GM19455 (cell line): ENCODE data around the gene TMEFF2.

Experiments
- ATAC-seq: cut with Tn5 transposase; IDR thresholded peaks from one replicate; pipeline ENCODE4 v1.9.1; 2021; ENCODE audit not compliant: unreplicated experiment

The TMEFF2 gene

DNA sequence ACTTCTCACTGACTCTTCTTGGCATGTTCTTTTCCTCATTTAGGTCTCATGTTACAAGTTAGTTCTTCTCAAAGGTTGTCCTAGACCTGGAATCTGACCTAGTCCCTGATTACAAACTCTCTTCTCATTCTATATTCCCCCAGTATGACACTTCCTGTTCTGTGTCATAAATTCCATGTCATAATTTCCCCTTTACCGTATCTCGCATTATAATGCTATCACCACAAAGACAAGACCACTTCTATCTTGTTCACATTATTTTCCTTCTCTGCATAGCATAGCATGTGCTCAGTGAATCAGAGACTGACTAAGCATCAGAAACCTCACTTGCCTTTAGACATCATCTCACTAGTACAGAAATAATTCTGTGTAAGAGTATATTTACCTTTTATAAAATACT lies 284.2 kb downstream of the TMEFF2 start:
- no peak for ATAC-seq

DNA sequence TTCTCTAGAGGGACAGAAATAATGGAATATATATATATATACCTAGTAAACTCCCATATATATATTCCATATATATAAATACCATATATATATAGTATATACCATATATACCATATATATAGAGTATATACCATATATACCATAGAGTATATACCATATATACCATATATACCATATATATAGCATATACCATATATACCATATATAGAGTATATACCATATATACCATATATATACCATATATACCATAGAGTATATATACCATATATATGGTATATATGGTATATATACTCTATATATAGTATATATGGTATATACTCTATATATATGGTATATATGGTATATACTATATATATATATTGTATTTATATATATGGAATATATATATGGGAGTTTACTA lies 285.9 kb downstream of the TMEFF2 start:
- ATAC-seq = no peak

DNA sequence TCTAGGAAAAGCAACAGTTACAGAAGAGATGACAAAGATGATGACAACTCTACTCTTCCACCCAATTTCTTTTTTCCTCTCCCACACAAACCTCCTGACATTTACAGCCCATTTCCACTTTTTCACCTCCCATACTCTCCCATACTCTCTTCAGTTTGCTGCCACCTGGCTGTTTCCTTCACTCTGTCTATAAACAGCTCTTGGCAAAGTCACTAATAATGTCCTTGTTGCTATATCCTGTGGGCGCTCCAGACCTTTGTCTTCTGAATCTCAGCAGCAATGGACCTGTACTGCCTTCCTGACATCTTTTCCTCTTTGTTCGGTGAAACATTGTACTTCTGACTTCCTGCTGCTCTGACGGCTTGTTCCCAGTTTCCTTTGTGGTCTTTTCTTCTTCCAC lies 287.2 kb downstream of the TMEFF2 start:
- ATAC-seq = no peak

DNA sequence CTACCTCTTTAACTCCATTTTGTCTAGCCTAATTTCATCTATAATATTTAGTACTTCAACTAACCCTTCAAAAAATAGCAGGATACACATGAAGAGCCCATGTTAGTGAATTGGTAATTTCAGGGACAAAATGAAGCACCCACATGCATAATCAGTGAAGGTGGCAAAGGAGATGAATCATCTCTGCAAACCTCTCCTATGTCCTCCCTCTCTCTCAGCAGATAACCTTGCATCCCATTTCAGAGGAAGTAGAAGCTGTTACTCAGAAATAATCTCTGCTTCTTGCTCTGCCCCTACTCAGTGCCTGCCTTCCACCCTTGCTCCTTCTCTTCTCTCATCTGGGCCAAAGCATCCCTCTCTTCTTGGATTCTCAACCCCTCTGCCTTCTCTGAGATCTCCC lies 287.6 kb downstream of the TMEFF2 start:
- no peak for ATAC-seq

DNA sequence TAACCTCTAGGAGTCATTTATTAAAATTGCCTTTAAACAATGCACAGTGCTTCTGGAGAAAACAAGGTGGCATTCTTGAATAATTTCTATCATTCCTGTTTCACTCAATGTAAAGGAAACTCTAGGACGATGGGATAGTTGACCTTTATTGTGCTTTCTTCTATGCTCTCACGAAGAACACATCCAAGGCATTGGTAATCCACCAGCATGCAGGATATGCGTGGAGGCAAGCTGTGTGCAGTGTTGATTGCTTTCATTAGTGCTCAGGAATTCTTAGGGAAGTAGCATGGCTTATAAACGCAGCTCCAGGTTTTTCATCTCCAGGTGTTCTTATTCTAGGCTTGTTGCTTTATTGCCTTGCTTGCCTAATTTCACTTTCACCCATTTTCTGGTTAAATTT lies 289.4 kb downstream of the TMEFF2 start:
- ATAC-seq = no peak

DNA sequence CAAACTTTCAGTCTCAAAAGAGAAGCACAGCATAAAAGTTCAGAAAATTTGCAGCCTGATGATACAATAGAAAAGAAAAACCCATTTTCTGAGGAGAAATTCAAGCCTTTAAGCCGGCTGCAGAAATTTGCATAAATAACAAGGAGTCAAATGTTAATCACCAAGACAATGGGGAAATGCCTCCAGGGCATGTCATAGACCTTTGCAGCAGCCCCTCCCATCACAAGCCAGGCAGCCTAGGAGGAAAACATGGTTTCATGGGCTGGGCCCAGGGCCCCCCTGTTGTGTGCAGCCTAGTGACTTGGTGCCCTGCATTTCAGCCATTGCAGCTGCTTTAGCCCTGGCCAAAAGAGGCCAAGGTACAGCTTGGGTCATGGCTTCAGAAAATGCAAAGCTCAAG lies 293.7 kb downstream of the TMEFF2 start:
- no peak for ATAC-seq

DNA sequence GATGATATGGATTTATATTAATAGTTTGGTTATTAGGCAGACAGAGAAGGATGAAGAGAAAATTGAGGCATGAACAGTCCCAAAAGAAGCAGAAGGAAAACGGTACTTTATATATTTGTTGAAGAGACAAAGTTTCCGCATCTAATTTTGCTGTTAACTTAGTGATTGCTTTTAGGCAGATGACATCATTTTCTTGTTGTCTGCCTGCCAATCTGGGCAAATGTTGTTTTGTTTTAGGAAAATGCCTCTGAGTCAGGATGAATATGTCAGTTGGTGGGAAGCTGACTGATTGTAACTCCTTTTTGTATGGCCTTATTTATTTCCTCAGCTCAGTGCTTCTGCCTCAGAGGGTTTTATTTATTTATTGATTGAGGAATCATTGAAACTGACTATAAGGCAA lies 295.3 kb downstream of the TMEFF2 start:
- ATAC-seq = no peak
